HepG2 (cell line): Measurements from ENCODE around the gene GHR. TPM values are rescaled to one million over a fixed set of nuclear protein-coding genes. Genes with fewer than 3 reads are reported as not detected.

Experiments
- BCL6 ChIP-seq: IDR thresholded peaks from 2 replicates; pipeline ENCODE4 v1.6.1; 2016; ENCODE audit warnings: missing genetic modification reagents, missing compliant biosample characterization
- DZIP1 ChIP-seq: sonication (generic); formaldehyde crosslinking; IDR thresholded peaks from 2 replicates; pipeline ENCODE4 v1.5.0; 2020; ENCODE audit warnings: mild to moderate bottlenecking, missing genetic modification reagents
- FOSL2 ChIP-seq: sonication (generic); formaldehyde crosslinking; IDR thresholded peaks from 2 replicates; pipeline ENCODE4 v1.4.0; 2020; ENCODE audit warnings: missing genetic modification reagents
- HNF4A ChIP-seq: sonication (generic); formaldehyde crosslinking; IDR thresholded peaks from 2 replicates; pipeline ENCODE4 v1.4.0; 2020; ENCODE audit warnings: missing genetic modification reagents
- JDP2 ChIP-seq: sonication (generic); formaldehyde crosslinking; IDR thresholded peaks from 2 replicates; pipeline ENCODE4 v1.8.1; 2022; ENCODE audit warnings: missing genetic modification reagents, borderline replicate concordance
- MAFK ChIP-seq, 2 experiments: IDR thresholded peaks in 1 of 2; conservative IDR thresholded peaks in 1 of 2; 2 replicates each; pipeline ENCODE4 v1.6.1; 2011; ENCODE audit warnings: improper control_type of control experiment in 2 of 2, low read length in 2 of 2
- PITX1 ChIP-seq: sonication (generic); formaldehyde crosslinking; IDR thresholded peaks from 2 replicates; pipeline ENCODE4 v1.5.1; 2020; ENCODE audit warnings: mild to moderate bottlenecking, missing genetic modification reagents
- SOX13 ChIP-seq, 3 experiments: fragments of 450-650 bp in 1 of 3; sonication (generic) in 1 of 3; formaldehyde crosslinking in 1 of 3; IDR thresholded peaks in 2 of 3; conservative IDR thresholded peaks in 1 of 3; 2 replicates each; pipeline versions ENCODE4 v1.5.0 to v1.6.1; 2016 to 2020; ENCODE audit warnings: antibody characterized with exemption in 1 of 3, mild to moderate bottlenecking in 1 of 3, missing compliant biosample characterization in 1 of 3, missing genetic modification reagents in 1 of 3, moderate library complexity in 1 of 3
- TAF15 ChIP-seq: fragments of 200-400 bp; formaldehyde crosslinking; IDR thresholded peaks from one replicate; pipeline ENCODE4 v1.6.1; 2018; ENCODE audit warnings: mild to moderate bottlenecking, low read depth, low read length; ENCODE audit not compliant: poor library complexity, severe bottlenecking
- TBX3 ChIP-seq: fragments of 450-650 bp; IDR thresholded peaks from 2 replicates; pipeline ENCODE4 v1.6.1; 2017; ENCODE audit warnings: antibody characterized with exemption, mild to moderate bottlenecking, inconsistent platforms, borderline replicate concordance
- TRIM22 ChIP-seq: fragments of 450-650 bp; IDR thresholded peaks from 2 replicates; pipeline ENCODE4 v1.6.1; 2017
- ZNF136 ChIP-seq: sonication (generic); formaldehyde crosslinking; IDR thresholded peaks from 2 replicates; pipeline ENCODE4 v1.8.1; 2022; ENCODE audit warnings: low read depth, mild to moderate bottlenecking, moderate library complexity, missing genetic modification reagents
- ZNF501 ChIP-seq: sonication (generic); formaldehyde crosslinking; IDR thresholded peaks from 2 replicates; pipeline ENCODE4 v1.5.1; 2020; ENCODE audit warnings: mild to moderate bottlenecking, moderate library complexity, missing genetic modification reagents
- ZNF615 ChIP-seq: sonication (generic); formaldehyde crosslinking; IDR thresholded peaks from 2 replicates; pipeline ENCODE4 v1.5.0; 2020; ENCODE audit warnings: mild to moderate bottlenecking, missing genetic modification reagents, borderline replicate concordance
- ZNF724P ChIP-seq: sonication (generic); formaldehyde crosslinking; IDR thresholded peaks from 2 replicates; pipeline ENCODE4 v1.8.0; 2022; ENCODE audit warnings: missing genetic modification reagents, borderline replicate concordance
- ZNF773 ChIP-seq: sonication (generic); formaldehyde crosslinking; IDR thresholded peaks from 2 replicates; pipeline ENCODE4 v1.4.0; 2020; ENCODE audit warnings: missing genetic modification reagents, borderline replicate concordance
- ZNF839 ChIP-seq: sonication (generic); formaldehyde crosslinking; IDR thresholded peaks from 2 replicates; pipeline ENCODE4 v1.4.0; 2020; ENCODE audit warnings: missing genetic modification reagents, mild to moderate bottlenecking, borderline replicate concordance
- ZNF879 ChIP-seq: sonication (generic); formaldehyde crosslinking; IDR thresholded peaks from 2 replicates; pipeline ENCODE4 v1.8.1; 2023; ENCODE audit warnings: missing genetic modification reagents
- polyA plus RNA-seq, 8 experiments: library from polyadenylated mRNA; depleted of rRNA in 3 of 8; stranded (reverse) in 7 of 8; unstranded in 1 of 8; fragments of >200 nt; fragmentation: Illumina TruSeq in 4 of 8; extraction: Trizol in 4 of 8; gene quantifications; 2 replicates each; pipeline versions ENCODE4 v1.2.1 to v1.2.3, GENCODE V29; 2011 to 2016; ENCODE audit warnings: low read depth in 4 of 8, missing spikeins in 1 of 8, mixed read lengths in 1 of 8; ENCODE audit not compliant: insufficient read depth in 1 of 8
- total RNA-seq, 5 experiments: library from RNA; depleted of rRNA; stranded (reverse); fragments of >200 nt; fragmentation: Illumina TruSeq; extraction: Trizol; gene quantifications; 2 replicates each; pipeline ENCODE4 v1.2.3, GENCODE V29; 2016; ENCODE audit warnings: low read depth in 1 of 5
- TF ChIP-seq, protein P1 (sequence below): sonication (generic); formaldehyde crosslinking; IDR thresholded peaks from 2 replicates; pipeline ENCODE4 v1.4.0; 2020; ENCODE audit warnings: mild to moderate bottlenecking, missing genetic modification reagents
- TF ChIP-seq, protein P2 (sequence below), 2 experiments: sonication (generic) in 1 of 2; formaldehyde crosslinking in 1 of 2; IDR thresholded peaks; 2 replicates each; pipeline versions ENCODE4 v1.4.0 to v1.6.1; 2018 to 2020; ENCODE audit warnings: missing genetic modification reagents in 2 of 2, borderline replicate concordance in 1 of 2, low read depth in 1 of 2, mild to moderate bottlenecking in 1 of 2, missing biosample characterization in 1 of 2

Gene GHR
- total and polyA plus RNA-seq, 2 of the 13 experiments (the other 11 are each of a cell fraction or from before 2014, with no cell fraction given): 0.07 TPM; not detected in 1

GRCh38 chr5:42423285-42424165, at the start of gene GHR (continued):
- TF ChIP-seq DZIP1 (CRISPR knock-in tag) (no peak), ZNF501 (CRISPR knock-in tag) (no peak; the same call in 1 of the 2 replicates), ZNF773 (no peak), TRIM22 (no peak), BCL6 (CRISPR knock-in tag) (no peak), JDP2 (CRISPR knock-in tag) (no peak), ZNF615 (no peak), FOSL2 (CRISPR knock-in tag) (0 out of 2 replicates have a peak, but pooled peaks have one; percentile 19), SOX13 (IDR thresholded peaks at IDR 0.05) (no peak), SOX13 (CRISPR knock-in tag; conservative IDR thresholded peaks at IDR 0.05 in 1 of 2, IDR thresholded peaks at IDR 0.05 in 1 of 2) (no peak), TAF15 (no peak), TBX3 (no peak), PITX1 (CRISPR knock-in tag) (no peak), ZNF879 (no peak), MAFK (conservative IDR thresholded peaks at IDR 0.05 in 1 of 2, IDR thresholded peaks at IDR 0.05 in 1 of 2; ENCODE audit: low read length in 2 of 2) (no peak), HNF4A (CRISPR knock-in tag) (no peak), ZNF724P (CRISPR knock-in tag) (no peak), ZNF839 (CRISPR knock-in tag) (no peak), ZNF136 (CRISPR knock-in tag) (no peak)
- TF ChIP-seq, protein P1, sequence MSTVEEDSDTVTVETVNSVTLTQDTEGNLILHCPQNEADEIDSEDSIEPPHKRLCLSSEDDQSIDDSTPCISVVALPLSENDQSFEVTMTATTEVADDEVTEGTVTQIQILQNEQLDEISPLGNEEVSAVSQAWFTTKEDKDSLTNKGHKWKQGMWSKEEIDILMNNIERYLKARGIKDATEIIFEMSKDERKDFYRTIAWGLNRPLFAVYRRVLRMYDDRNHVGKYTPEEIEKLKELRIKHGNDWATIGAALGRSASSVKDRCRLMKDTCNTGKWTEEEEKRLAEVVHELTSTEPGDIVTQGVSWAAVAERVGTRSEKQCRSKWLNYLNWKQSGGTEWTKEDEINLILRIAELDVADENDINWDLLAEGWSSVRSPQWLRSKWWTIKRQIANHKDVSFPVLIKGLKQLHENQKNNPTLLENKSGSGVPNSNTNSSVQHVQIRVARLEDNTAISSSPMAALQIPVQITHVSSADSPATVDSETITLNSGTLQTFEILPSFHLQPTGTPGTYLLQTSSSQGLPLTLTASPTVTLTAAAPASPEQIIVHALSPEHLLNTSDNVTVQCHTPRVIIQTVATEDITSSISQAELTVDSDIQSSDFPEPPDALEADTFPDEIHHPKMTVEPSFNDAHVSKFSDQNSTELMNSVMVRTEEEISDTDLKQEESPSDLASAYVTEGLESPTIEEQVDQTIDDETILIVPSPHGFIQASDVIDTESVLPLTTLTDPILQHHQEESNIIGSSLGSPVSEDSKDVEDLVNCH: no peak
- TF ChIP-seq, protein P2, sequence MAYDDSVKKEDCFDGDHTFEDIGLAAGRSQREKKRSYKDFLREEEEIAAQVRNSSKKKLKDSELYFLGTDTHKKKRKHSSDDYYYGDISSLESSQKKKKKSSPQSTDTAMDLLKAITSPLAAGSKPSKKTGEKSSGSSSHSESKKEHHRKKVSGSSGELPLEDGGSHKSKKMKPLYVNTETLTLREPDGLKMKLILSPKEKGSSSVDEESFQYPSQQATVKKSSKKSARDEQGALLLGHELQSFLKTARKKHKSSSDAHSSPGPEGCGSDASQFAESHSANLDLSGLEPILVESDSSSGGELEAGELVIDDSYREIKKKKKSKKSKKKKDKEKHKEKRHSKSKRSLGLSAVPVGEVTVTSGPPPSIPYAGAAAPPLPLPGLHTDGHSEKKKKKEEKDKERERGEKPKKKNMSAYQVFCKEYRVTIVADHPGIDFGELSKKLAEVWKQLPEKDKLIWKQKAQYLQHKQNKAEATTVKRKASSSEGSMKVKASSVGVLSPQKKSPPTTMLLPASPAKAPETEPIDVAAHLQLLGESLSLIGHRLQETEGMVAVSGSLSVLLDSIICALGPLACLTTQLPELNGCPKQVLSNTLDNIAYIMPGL (CRISPR knock-in tag; IDR thresholded peaks at IDR 0.05; ENCODE audit: borderline replicate concordance in 1 of 2, low read depth in 1 of 2): peak; percentile 49 to 58; a peak in 3 of 4 replicates
